H1 (cell line): ENCODE results near the gene GPS2.

ENCODE experiments used
- KDM1A ChIP-seq: fragments of 200-600, 300-600 bp; sonication (generic); IDR thresholded peaks from 2 replicates; pipeline ENCODE4 v1.7.1; 2016; ENCODE audit warnings: mild to moderate bottlenecking, low read length, borderline replicate concordance
- POLR2AphosphoS5 ChIP-seq: IDR thresholded peaks from 2 replicates; pipeline ENCODE4 v1.6.1; 2011; ENCODE audit warnings: low read depth, low read length
- USF2 ChIP-seq: IDR thresholded peaks from 2 replicates; pipeline ENCODE4 v1.6.1; 2011; ENCODE audit warnings: low read length, improper control_type of control experiment
- TF ChIP-seq, protein P1 (sequence below), 3 experiments: IDR thresholded peaks; 1 replicate in 2 of 3; 2 replicates in 1 of 3; pipeline versions ENCODE4 v1.5.1 to v1.6.1; 2011; ENCODE audit warnings: low read length in 3 of 3, mild to moderate bottlenecking in 3 of 3, inconsistent platforms in 2 of 3, low read depth in 1 of 3, moderate library complexity in 1 of 3; ENCODE audit not compliant: insufficient read depth in 1 of 3; ENCODE audit errors: control extremely low read depth in 1 of 3

DNA sequence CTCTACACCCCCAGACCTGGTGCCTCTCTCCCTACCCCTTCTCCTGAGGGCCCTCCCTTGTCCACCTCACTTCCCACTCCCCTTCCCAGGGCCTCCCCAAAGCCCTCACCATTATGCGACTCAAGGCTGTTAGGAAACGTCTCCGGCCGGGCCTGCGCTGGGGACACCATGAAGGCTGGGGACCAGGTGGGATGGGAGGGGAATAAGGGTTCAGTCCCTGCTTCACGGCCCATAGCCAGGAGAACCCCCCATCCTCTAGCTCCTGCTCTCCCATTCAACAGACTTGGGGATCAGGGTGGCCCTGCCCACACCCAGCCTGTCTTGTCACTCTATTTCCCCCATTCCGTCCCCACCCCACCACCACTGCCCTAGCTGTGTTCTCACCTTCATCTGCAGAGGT is 11.9 kb upstream of the GPS2 start:
- TF ChIP-seq USF2 (no peak), KDM1A (no peak), POLR2AphosphoS5 (no peak)
- TF ChIP-seq, protein P1, sequence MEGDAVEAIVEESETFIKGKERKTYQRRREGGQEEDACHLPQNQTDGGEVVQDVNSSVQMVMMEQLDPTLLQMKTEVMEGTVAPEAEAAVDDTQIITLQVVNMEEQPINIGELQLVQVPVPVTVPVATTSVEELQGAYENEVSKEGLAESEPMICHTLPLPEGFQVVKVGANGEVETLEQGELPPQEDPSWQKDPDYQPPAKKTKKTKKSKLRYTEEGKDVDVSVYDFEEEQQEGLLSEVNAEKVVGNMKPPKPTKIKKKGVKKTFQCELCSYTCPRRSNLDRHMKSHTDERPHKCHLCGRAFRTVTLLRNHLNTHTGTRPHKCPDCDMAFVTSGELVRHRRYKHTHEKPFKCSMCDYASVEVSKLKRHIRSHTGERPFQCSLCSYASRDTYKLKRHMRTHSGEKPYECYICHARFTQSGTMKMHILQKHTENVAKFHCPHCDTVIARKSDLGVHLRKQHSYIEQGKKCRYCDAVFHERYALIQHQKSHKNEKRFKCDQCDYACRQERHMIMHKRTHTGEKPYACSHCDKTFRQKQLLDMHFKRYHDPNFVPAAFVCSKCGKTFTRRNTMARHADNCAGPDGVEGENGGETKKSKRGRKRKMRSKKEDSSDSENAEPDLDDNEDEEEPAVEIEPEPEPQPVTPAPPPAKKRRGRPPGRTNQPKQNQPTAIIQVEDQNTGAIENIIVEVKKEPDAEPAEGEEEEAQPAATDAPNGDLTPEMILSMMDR (IDR thresholded peaks at IDR 0.05; ENCODE audit: control extremely low read depth in 1 of 3, insufficient read depth in 1 of 3, low read depth in 1 of 3, low read length in 3 of 3) = no peak
